ENCODE results near the gene CACNA1G.

GRCh38 chr17:50519141-50519834 is 41.2 kb upstream of the CACNA1G start:
- TF ChIP-seq GATA2 (IDR thresholded peaks at IDR 0.05; ENCODE audit: low read depth, low read length) (no peak), GATA3 (IDR thresholded peaks at IDR 0.05; ENCODE audit: low read depth, low read length) (no peak)

All from SH-SY5Y (cell line).